ENCODE data around the gene YBX1. TPM values are rescaled to one million over a fixed set of nuclear protein-coding genes. Genes with fewer than 3 reads are reported as not detected.
"Not testable (repeated sequence)": the region's sequence is repeated elsewhere in the genome, so short reads cannot be mapped to it uniquely, and the experiment has no call there.

YBX1 gene
- total RNA-seq, 4 donors from 2014 or later: 227 to 358 (median 293) TPM

- no peak for DNase-seq (ENCODE audit: low spot score in 2 of 2)
- intact Hi-C loops (cut with DNase I; ENCODE audit: low total_unique reads): no loop called here
- TF ChIP-seq POLR2A (IDR thresholded peaks at IDR 0.05) (no peak), CTCF (IDR thresholded peaks at IDR 0.05) (no peak)
- no peak overlapping the region for H3K4me3 ChIP-seq (ENCODE audit: low read depth, poor library complexity, severe bottlenecking)
Observed at GRCh38 chr1:42713293-42713692, 31.1 kb downstream of the YBX1 start.

DNA sequence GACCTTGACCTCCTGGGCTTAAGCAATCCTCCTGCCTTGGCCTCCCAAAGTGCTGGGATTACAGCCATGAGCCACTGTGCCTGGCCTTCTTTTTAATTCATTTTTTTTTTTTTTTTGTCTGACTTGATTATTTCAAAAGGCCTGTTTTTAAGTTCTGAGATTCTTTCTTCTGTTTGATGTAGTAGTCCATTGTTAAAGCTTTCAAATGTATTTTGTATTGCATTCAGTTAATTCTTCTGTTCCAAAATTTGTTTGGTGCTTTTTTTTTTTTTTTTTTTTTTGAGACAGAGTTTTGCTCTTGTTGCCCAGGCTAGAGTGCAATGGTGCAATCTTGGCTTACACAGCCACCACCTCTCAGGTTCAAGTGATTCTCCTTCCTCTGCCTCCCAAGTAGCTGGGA, 32.2 kb downstream of the YBX1 start:
- H3K4me3 ChIP-seq (ENCODE audit: low read depth, poor library complexity, severe bottlenecking); intact Hi-C loops (cut with DNase I; ENCODE audit: low total_unique reads); DNase-seq (ENCODE audit: low spot score in 2 of 2): not testable (repeated sequence)

- no peak overlapping the region for H3K4me3 ChIP-seq (ENCODE audit: low read depth, poor library complexity, severe bottlenecking)
- DNase-seq (ENCODE audit: low spot score in 2 of 2): peak in 1 of 2 donors; percentile 25
- WGBS, 2 donors: 90 to 100% methylated on average over 1 of the region's 1 CpG
- TF ChIP-seq CTCF (IDR thresholded peaks at IDR 0.05): no peak
- TF ChIP-seq POLR2A (IDR thresholded peaks at IDR 0.05): no peak
- intact Hi-C loops (cut with DNase I; ENCODE audit: low total_unique reads): no loop called here
Observed at GRCh38 chr1:42720868-42721267, 38.6 kb downstream of the YBX1 start.

- 95 to 100% methylated on average over 3 of the region's 3 CpGs for WGBS, 2 donors
- no peak for TF ChIP-seq CTCF (IDR thresholded peaks at IDR 0.05)
- no peak for TF ChIP-seq POLR2A (IDR thresholded peaks at IDR 0.05)
- intact Hi-C loops (cut with DNase I; ENCODE audit: low total_unique reads): no loop called here
- peak in 1 of 2 donors; percentile 23 for DNase-seq (ENCODE audit: low spot score in 2 of 2)
- H3K4me3 ChIP-seq (ENCODE audit: low read depth, poor library complexity, severe bottlenecking): no peak overlapping the region
Observed at GRCh38 chr1:42721926-42722325, 39.7 kb downstream of the YBX1 start.

DNA sequence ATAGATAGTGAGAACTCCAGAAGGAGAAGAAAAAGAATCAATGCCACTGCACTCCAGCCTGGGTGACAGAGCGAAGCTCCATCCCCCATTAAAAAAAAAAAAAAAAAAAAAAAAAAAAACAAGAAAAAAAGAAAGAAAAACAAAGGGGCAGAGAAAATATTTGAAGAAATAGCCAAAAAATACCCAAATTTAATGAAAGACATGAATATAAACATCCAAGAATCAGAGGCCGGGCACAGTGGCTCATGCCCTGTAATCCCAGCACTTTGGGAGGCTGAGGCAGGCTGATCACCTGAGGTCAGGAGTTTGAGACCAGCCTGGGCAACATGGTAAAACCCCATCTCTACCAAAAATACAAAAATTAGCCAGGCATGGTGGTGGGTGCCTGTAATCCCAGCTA, 40.2 kb downstream of the YBX1 start:
- H3K4me3 ChIP-seq (ENCODE audit: low read depth, poor library complexity, severe bottlenecking); intact Hi-C loops (cut with DNase I; ENCODE audit: low total_unique reads): not testable (repeated sequence)
- DNase-seq (ENCODE audit: low spot score in 2 of 2): peak in 1 of 2 donors; percentile 58
- WGBS, 2 donors: 92 to 93% methylated on average over 2 of the region's 2 CpGs

DNA sequence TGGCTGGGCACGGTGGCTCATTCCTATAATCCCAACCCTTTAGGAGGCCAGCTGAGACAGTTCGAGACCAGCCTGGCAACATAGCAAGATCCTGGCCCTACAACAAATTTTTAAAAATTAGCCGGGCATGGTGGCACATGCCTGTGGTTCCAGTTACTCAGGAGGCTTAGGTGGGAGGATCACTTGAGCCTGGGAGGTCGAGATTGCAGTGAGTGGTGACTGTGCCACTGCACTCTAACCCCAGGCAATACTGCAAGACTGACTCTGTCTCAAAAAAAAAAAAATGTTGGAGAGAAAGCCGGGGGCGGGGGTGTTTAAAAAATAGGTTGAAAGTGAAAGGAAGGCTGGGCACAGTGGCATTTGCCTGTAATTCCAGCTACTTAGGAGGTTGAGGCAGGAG, 41.3 kb downstream of the YBX1 start:
- H3K4me3 ChIP-seq (ENCODE audit: low read depth, poor library complexity, severe bottlenecking): no peak overlapping the region
- 55 to 64% methylated on average over 6 of the region's 6 CpGs for WGBS, 2 donors
- intact Hi-C loops (cut with DNase I; ENCODE audit: low total_unique reads): no loop called here
- TF ChIP-seq CTCF (IDR thresholded peaks at IDR 0.05) (no peak), POLR2A (IDR thresholded peaks at IDR 0.05) (no peak)
- peak in 1 of 2 donors; percentile 17 for DNase-seq (ENCODE audit: low spot score in 2 of 2)

GRCh38 chr1:42725820-42726219, 43.6 kb downstream of the YBX1 start:
- intact Hi-C loops (cut with DNase I; ENCODE audit: low total_unique reads); H3K4me3 ChIP-seq (ENCODE audit: low read depth, poor library complexity, severe bottlenecking): not testable (repeated sequence)
- peak in 1 of 2 donors; percentile 45 for DNase-seq (ENCODE audit: low spot score in 2 of 2)
- 93 to 99% methylated on average over 4 of the region's 4 CpGs for WGBS, 2 donors
